Stimulated activated CD8-positive, alpha-beta memory T cell treated with anti-CD3 and anti-CD28 coated beads, Interleukin-4, amount 100 ng/mL, for 1 hour (primary cell): ENCODE results near the gene ATXN7.
A peak's percentile ranks its signal among the peaks of the same experiment; 100 is the strongest.

Source experiments
- DNase-seq, 2 donors: peaks; one replicate each; pipeline ENCODE4 v3.0.0-alpha.2; 2020; ENCODE audit warnings: low read depth in 2 of 2, low spot score in 1 of 2

The ATXN7 gene

DNA sequence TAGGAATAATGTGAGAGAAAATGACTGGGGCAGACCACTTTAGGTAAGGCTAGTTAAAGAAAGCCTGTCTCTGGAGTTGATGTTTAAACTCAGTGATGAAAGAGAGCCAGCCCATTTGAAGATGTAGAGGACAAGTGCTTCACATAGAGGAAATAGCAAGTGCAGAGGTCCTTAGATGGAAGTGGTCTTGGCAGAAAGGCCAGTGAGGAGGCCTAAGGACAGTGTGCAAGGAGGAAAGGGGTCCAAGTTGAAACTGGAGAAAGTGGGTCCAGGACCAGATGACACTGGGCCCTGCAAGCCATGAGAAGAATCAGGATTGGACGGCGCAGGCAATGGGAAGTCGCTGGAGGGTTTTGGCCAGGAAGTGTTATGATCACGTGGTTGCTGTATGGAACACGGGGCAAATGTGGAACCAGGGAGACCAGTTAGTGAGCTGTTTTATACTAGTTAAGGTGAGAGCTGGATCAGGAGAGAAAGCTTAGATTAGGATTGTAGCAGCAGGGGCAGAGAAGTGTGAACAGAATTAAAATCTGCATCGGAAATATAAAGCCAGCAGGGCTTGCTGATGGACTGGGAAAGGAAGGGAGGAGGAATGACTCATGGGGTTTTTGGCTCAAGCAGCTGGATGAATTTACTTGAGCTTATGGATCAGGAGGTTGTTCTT, 96.5 kb downstream of the ATXN7 start:
- no peak for DNase-seq

DNA sequence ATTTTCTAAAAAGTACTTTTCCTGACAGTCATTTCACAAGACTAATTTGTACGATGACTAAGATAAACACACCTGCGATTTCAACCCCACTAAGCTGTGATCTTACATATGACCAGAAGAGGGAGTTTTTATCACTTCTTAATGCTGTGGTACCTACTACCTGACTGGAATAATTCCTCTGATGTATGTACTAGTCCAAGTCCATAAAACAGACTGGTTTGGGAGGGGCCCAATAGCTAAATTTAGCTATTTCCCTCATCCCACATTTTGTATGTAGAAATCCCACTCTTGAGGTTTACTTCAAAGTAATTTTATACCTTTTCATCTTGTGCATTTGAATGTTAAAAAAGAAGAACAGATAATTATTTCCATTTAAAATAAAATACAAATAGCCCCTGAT, 98.2 kb downstream of the ATXN7 start:
- no peak for DNase-seq

DNA sequence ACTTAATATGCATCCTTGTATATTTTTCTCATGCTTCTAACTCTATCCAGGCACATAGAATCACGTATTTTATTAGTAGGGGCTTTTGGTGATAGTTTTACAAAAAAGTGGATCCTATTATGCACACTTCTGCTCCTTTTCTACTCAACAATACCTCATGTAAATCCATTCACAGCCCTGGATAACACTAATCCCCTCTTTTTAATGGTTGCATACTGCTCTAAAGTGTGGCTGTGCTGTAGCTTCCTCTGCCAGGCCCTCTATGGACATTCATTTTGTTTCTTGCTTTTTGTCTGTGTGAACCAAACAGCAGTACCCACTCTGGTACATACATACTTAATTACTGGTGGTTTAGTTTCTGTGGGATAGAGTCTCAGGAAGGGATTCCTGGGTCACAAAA, 99.8 kb downstream of the ATXN7 start:
- no peak for DNase-seq

DNA sequence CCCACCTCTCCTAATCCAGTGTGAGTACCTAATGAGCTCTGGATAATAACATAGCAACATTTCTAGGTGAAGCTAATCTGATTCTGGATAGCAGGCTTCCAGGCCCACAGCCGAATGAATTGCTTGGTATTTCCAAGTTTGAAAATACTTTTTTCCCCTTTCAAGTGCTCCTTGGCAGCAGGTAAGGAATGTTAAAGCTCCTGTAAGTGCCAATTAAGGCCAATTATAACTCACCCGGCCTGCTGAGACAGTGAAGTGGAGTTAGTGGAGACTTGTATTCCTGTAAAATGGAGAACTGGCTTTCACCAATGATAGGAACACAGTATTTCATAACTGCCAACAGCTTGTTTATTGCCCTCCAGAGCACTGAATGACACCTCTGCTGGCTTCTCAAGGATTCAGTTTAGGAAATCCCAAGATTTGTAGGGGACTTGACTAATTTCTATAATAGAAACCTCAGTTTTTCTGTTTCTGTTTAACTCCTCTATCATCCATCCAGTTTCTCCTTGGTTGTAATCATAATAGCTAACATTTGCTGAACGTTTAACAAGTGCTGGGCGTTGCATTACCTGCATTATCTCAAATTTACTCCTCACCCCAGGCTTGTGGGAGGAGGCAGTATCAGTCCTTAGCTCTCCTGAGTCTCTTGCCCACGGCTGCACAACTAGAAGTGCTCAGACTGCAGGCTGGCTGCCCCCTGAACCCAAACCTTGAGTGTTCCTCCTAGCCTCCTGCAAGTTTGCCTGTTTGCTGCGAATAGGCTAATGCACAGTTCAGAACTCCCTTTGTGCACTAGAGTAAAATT, 101.2 kb downstream of the ATXN7 start:
- no peak for DNase-seq

DNA sequence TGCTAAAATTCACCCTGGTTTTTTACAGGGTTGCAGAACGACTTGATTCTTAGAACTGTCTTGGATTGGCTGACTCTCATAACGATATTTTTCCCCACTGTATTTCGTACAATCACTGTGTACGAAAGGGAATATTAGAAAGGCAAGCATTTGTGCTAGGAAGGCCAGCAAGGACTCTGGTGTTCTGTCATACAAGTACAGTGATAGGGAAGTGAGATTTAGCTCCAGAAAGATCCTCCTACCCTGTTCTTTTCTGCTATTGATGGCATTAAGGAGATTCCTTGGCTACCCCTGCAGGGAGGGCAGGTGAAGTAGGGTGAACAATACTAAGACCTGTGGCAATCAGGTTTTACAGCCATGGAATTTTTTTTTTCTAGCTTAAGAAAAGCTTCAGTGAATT, 102.3 kb downstream of the ATXN7 start:
- DNase-seq, result no peak

DNA sequence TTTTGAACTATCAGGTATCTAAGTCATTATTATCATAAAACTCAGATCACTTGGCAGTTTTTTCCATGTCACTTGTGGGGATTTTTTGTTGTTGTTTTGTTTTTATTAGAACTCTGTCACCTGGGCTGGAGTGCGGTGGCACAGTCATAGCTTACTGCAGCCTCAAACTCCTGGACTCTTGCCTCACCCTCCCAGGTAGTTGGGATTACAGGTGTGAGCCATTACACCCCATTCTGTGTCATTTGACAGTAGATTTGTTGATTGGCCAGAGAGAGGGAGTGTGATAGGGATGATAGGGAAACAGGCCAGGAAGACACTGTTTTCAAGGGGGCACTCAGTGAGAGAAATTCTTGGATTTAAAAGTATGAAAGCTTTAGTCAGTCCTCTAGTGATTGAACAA, 103.2 kb downstream of the ATXN7 start:
- DNase-seq, result no peak

DNA sequence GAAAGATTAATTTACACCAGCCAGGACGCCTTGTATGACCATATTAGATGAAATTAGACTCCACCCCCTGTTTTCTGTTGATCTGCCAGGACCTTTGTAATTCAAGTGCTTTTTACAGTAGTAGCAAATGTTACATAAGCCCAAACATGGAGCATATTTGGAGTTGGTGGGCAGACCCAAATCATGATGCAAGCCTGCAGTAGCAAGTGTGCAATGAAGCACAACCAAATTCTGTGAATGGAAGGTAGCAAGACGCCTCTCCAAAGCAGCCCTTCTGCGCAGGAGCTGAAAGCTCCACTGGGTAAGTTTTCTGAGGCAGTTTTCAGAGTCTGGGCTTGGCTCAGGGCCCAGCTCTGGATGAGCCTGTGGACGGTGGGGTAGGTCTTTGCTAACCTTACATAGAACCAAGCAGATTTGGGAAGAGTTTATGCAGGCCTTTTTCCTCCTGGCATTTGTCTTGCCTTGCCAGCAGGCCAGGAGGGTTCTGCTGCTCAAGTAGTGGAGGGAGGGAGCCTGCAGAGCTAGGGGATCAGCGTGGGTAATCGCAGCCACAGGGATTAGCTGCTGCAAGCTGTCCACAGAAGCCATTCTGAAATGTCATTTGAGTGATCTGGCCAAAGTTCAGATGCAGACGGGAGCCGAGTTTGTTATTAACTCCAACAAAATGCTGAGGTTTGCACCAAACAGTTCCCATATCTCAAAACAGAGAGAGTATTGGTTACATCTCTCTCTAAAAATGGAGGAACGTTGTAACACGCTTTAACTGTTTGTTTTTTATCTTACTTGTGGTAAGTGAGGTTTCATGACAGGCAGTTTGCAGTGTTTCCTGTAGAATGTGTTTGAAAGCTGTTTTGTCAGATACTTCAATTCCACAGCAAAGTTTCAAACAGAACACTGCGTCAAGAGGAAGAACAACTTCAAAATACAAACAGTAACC, 104.3 kb downstream of the ATXN7 start:
- DNase-seq, result peak in 1 of 2 donors; percentile 13

DNA sequence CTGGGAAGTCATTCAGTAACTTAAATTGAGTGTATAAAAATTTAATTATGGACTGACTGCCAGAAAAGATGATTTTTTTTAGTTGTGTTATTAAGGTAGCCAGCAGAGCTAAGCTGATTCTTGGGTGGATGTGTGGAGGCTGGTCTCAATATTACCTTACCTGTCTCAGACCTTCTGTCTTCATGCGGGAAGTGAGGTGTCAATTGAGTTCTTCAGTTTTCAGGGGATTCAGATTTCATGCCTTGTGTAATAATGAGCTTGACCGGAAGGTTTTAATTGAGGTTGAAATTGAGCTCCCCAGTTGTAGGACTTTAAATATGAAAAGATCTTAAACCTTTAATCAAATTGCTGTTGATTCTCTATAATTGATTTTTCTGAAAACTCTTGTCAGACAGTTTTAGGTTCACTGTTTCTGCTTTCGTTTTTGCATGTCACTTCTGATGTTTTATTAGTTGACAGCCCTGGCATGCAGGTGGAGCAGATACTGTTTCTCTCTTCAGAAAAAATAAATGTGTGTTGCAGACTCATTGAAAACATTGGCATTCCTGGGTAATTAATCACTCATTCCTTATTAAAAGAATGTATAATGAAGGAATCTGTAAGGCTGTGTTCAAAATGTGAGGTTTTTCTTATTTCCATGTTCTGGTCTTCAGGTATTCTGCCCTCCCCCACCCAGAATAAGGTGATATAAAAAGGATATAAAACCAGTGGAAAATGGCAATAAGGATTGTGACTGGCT, 105.1 kb downstream of the ATXN7 start:
- no peak for DNase-seq

DNA sequence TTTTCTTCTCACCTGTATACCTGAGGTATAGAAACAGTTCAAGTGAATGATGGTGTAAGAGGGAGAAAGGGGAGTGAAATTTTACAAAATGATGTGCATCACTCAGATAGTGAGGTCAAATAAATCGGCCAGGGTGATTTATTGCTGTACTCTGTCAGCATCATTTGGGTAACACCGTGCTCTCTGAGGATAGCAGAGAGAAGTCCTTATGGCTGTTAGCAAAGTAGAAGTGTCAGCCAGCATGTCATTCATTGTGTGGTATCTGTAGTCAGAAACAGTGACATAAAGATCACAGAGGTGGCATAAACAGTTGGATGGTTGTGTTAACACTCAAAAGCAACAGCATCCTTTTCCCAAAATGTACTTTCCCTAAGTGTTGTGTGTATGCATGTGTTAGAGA, 106.2 kb downstream of the ATXN7 start:
- no peak for DNase-seq

DNA sequence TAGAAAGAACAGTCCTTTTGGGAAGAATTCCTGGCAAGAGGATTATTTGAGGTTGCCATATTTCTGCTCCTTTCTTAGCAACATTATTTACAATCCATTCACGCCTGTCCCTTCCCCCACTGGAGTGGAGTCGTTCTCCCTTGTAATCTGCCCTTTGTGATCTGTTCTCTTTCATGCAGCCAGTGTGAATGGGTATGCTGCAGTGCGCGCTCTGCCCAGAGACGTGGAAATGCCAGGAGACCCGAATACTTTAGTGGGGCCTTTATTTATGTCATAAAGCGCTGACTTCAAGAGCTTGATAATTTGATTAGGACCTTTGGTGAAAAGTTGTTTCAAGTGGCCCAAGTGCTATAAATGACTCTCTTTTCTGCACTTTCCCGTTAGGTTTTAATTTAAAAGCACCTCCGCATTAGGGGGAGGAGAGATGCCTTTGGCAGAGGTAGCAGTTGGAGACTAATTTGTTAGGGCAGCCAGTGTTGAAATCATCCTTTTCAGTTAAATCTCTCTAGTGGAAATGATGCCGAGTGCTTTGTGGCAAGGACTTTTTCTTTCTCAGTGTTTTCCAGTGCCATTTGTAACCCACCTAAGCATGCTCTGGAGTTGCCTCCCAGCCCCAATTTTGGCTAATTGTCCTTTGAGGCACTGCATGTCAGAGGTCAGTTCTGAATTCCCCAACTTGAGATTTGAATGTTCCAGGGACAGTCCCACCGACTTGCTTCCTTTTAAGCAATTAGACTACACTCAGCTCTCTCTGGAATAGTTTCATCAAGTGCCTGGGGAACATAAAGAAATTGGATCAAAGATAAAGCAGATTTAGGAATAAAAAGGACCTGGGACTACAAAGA, 107.2 kb downstream of the ATXN7 start:
- no peak for DNase-seq

DNA sequence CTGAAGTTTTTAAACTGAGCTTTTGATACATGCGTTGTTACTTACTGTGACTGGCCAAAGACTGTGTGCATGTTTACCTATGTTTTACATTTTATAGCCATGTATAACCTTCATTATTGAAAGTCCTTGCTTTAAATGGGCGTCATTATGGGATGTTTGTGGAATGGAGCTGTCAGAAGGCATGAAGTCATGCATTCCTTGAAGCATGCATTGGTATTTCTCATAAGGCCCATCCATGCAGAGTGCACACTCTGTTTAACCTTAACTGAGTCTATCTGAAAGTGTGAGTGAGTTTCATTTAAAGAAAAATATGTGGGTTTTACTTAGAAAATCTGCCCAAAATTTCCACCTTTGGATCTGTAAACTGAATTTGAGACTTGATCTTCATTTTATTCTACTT, 108.5 kb downstream of the ATXN7 start:
- DNase-seq, result no peak

DNA sequence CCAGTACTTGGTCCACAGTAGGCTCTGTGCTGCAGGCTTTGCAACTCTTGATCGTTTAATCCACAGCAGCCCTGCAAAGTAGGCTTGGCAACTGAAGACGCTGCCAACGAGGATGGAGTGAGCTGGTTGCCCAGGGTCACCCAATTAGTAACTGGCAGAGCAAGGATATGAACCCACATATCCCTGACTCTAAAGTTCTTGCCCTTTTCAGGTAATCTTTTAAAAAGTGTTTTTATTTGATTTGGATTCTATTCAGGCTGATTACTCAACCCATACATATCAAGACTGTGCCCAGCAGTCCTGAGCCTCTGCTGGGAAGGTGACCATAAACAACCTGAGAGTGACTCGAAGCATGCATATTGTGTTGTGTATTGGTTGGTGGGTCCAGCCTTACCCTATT, 109.3 kb downstream of the ATXN7 start:
- no peak for DNase-seq

DNA sequence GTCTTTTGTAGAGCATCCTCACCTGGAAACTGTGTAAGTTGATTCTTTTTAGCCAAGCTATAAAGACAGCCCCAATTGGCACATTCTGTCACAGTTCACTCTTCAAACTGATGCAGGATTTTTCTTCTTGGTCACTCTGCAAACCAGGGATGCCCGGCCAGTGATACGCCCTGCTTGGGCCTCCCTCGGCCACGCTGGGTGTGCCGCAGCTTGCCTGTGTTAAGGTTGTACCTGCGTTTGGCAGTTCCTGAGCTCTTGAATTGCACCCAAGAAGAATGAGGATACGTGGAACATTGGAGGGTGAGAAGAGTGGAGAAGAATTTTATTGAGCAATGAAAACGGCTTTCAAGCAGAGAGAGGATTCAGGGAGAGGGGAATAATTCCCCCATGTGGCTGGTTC, 109.7 kb downstream of the ATXN7 start:
- DNase-seq, result no peak

DNA sequence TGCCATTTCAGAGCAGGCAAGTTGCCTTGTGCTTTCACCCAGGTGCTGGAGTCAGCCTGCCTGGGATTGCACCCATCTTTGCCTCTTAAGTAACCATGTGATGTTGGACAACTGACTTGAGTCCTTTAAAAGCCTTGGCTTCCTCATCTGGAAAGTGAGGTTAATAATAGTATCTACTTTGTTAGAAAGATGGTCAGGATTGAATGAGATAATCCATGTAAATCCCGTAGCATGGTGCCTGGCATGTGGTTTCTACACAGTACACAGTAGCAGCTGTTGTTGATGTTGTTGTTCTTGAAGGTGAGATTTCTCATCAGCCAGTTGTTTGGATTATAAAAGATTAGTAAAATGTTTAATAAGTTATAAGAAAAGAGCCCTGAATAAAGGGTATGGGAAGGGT, 110.8 kb downstream of the ATXN7 start:
- DNase-seq, result no peak

DNA sequence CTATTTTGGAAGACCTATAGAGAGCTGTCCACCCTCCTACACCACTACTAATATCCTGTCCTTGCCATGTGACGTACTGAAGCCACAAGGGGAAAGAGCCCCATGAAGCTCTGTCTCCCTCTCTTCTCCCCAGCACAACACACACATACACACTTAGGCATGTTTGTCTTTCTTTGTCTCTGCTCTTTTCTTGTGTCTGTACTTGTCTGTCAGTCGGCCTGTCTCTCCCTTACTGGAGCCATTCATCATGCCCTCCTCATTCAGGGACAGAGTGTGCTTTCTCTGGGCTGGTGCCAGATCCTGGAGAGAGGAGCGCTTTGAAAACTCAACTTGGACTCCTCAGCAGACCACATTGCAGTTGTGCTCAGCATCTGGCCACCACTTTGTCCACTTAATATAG, 112.1 kb downstream of the ATXN7 start:
- no peak for DNase-seq

DNA sequence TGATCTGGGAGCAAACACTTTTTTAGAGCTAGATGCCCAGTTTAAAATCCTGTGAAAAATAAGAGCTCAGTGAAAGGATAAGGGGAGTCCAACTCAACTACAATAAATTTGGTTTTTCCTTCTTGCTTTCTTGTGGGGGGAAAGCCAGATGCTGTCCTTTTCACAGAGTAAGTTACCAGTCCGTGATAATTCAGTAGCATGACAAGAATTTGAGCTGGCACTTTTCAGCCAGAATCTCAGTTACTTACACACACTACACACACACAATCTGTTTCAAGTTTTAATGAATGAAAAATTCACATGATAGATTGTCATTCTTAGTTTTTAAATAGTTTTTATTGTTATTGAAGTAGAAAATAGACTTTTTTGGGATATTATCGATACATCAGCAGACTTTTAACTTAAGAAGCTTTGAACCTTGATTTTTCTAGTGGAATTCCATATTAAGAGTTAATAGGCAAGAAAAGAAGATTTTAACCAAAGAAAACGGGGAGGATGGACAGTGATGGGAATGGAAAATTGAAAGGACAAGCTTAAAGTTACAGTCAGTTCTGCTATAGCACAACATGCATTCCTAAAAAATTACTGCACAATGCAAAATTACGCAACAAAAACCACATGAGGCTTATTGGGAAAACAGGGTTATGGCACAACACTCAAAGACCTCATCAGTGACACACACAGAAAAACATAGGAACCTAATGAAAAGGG, 112.6 kb downstream of the ATXN7 start:
- no peak for DNase-seq

DNA sequence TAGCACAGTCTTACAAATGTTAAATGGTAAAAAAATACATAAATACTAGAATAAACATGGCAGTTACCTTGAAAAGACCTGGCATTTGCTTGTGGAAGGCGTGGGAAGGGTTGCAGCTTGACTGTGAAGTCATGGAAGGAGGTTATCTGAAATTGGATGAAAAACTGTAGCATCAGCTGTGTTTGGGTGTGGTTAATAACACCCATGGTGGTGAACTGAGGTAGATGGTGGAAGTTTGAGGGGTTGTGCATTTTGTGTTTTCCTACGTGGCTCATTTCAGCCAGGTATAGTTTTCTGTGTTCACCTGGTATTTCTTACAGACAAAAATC, 113.2 kb downstream of the ATXN7 start:
- no peak for DNase-seq

DNA sequence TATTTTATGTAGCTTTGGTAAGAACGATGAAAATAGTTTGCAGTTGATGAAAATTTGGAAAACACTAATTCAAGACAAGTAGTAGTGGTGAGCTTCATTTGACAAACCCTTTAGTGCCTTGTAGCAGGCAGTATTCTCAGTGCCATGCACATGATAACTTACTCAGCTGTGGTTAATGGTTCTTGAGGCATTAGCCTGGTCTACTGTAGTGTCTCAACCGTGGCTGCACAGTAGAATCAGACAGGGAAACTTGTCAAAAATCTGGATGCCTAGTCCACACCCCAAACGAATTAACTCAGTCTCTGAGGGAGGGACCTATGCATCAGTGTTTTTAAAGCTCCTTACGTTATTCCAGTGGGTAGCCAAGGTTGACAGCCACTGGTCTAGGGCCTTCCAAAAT, 114.2 kb downstream of the ATXN7 start:
- no peak for DNase-seq

DNA sequence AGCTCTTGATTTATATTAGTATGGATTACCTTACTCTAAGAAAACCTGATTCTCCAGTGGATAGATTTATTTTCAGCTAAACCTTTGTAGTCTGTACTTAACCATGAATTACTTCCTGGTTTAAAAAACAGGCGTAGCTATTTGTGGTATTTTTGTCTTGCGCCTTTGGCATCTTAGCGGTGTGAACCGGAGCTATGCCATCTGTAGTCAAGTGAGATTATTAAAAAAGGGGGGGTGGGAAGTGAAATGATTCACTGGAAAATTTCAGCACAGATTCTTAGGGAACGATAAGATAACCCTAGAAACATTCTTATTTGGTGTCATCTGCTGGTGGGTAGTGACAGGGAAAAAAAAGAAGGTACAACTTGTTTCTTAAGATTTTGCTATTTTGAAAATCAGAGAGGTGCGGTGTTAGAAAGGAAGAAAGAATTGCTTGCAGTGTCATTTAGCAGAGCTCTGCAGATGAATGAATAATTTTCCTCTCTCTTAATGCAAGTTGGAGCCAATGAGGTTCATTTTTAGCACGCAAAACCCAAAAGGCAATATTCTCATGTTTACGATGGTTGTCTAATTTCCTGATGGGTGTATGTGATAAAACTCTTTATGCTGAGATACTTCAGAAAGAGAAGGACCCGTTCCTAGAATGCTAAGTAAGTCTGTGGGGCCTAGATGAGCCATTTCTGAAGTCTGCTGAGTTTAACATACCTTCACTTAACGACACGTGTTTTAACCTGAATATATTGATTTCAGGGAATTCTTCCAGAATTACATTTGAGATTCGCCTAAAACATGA, 115.6 kb downstream of the ATXN7 start:
- DNase-seq, result no peak
